Kidney epithelial cell (primary cell): Measurements from ENCODE around the gene IRGC. TPM values are rescaled to one million over a fixed set of nuclear protein-coding genes. Genes with fewer than 3 reads are reported as not detected.
A peak's percentile ranks its signal among the peaks of the same experiment; 100 is the strongest.

Experiments
- DNase-seq: peaks from one replicate; pipeline ENCODE4 v3.0.0-alpha.2; 2010; ENCODE audit warnings: low read depth
- H3K27me3 ChIP-seq: 2 replicates; pipeline ENCODE4 v1.6.0; 2011; ENCODE audit warnings: low read length; ENCODE audit not compliant: control insufficient read depth, insufficient read depth
- H3K36me3 ChIP-seq: 2 replicates; pipeline ENCODE4 v1.5.1; 2011; ENCODE audit warnings: low read length; ENCODE audit not compliant: control insufficient read depth, insufficient read depth
- H3K4me3 ChIP-seq: 2 replicates; pipeline ENCODE4 v1.5.1; 2011; ENCODE audit warnings: low read depth, mild to moderate bottlenecking, control low read depth, low read length
- total RNA-seq: library from RNA; depleted of rRNA; stranded (reverse); fragments of >200 nt; gene quantifications from 2 replicates; pipeline ENCODE4 v1.2.3, GENCODE V29; 2015
- TF ChIP-seq, protein P1 (sequence below): IDR thresholded peaks from 2 replicates; pipeline ENCODE4 v1.5.1; 2011; ENCODE audit warnings: mild to moderate bottlenecking, moderate library complexity, low read length, control low read depth, inconsistent platforms; ENCODE audit not compliant: insufficient read depth, poor library complexity, severe bottlenecking

Gene IRGC, protein sequence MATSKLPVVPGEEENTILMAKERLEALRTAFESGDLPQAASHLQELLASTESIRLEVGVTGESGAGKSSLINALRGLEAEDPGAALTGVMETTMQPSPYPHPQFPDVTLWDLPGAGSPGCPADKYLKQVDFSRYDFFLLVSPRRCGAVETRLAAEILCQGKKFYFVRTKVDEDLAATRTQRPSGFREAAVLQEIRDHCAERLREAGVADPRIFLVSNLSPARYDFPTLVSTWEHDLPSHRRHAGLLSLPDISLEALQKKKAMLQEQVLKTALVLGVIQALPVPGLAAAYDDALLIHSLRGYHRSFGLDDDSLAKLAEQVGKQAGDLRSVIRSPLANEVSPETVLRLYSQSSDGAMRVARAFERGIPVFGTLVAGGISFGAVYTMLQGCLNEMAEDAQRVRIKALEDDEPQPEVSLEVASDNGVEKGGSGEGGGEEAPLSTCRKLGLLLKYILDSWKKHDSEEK
- total RNA-seq, result not detected in 2 replicates

DNA sequence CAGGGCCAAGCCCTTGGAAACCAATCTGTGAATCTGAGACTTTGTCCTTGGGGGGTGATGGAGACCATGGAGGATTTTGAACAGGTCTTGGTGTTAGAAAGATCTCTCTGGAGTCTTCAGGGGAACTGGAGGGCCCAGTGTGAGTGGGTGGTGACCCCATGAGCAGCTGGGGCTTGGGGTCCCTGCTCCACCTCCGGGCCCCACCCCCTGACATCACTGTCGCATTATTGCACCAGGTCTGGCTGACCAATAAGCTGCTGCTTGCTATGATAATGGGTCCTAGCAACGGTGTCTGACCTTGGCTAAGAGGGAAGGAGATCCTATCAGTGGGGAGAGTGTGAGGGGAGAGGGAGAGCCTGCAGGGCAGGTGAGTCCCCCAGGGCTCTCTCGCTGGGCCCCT, at the start of gene IRGC:
Gene IRGC, plus strand, starts transcription at position 301 of the 400 bp plus-strand sequence. CDS start 2,483 bp downstream, outside the sequence.
- H3K36me3 ChIP-seq, result no peaks in the 10 kb centered on the region
- H3K4me3 ChIP-seq, result no peak within 1 kb of the TSS
- TF ChIP-seq, protein P1, sequence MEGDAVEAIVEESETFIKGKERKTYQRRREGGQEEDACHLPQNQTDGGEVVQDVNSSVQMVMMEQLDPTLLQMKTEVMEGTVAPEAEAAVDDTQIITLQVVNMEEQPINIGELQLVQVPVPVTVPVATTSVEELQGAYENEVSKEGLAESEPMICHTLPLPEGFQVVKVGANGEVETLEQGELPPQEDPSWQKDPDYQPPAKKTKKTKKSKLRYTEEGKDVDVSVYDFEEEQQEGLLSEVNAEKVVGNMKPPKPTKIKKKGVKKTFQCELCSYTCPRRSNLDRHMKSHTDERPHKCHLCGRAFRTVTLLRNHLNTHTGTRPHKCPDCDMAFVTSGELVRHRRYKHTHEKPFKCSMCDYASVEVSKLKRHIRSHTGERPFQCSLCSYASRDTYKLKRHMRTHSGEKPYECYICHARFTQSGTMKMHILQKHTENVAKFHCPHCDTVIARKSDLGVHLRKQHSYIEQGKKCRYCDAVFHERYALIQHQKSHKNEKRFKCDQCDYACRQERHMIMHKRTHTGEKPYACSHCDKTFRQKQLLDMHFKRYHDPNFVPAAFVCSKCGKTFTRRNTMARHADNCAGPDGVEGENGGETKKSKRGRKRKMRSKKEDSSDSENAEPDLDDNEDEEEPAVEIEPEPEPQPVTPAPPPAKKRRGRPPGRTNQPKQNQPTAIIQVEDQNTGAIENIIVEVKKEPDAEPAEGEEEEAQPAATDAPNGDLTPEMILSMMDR, result no peak
- no peak for DNase-seq
- no peaks in the 10 kb centered on the region for H3K27me3 ChIP-seq

DNA sequence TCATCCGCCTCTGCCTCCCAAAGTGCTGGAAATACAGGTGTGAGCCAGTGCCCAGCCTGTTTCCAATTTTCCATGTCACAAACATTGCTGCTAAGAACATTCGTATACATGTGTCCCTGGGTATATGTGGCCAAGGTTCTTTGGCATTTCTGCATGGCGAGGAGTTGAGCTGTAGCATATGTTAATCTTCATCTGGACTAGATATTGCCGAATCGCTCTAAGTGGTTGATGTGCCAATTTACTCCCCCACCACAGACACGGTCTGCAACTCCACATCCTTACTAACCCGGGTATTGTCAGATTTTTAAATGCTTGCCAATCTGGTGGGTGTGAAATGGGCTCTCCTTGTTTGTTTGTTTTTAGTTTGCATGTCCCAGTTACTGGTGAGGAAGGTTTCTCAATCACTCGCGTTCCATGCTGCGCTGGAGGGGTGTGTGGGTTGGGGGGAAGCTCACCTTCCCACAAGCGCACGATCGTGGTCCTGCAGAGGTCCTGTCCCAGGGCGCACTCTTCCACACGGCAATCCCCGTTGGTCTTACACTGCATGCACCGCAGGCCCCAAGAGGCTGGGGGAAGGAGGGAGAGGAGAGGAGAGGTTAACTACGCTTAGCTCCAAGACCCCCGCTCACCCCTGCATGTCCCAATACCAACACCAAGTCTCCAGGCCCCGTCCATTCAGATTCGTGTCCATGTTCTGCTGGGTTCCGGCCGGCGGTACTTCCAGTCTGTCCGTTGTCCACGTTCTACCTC, 48.6 kb upstream of the IRGC start:
- DNase-seq, result no peak
- Histone ChIP-seq H3K36me3 (peaks cover 6% of the 10 kb centered on the region), H3K27me3 (no peaks in the 10 kb centered on the region), H3K4me3 (peak overlapping the region; percentile 45)
- TF ChIP-seq, protein P1, result no peak

DNA sequence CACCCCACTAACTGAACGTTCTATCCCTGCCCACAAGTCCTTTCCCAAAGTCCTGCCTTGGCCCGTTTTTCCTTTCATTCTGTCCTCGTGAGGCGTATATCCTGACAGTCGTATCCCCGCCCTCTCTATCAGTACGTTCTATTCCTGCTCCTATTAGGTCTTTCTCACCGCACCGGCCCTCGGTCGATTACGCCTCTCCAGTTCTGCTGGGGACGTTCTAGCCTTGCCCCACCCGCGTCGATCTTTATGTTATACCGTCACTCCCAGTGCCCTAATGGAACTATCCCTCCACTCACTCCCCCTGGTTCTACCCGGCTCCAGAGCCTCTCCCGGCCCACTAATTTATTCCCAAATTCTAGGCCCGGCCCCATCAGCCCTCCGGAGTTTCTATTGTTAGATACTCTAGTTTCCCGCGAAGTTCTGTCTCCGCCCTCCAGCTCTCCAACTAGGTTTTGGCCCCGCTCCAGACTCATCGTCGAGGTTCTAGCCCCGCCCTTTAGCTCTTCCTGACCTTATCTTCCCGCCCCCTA, 47.9 kb upstream of the IRGC start:
- TF ChIP-seq, protein P1, result no peak
- no peak for DNase-seq
- peak overlapping the region; percentile 45 for H3K4me3 ChIP-seq
- H3K36me3 ChIP-seq, result peaks cover 6% of the 10 kb centered on the region
- no peaks in the 10 kb centered on the region for H3K27me3 ChIP-seq

DNA sequence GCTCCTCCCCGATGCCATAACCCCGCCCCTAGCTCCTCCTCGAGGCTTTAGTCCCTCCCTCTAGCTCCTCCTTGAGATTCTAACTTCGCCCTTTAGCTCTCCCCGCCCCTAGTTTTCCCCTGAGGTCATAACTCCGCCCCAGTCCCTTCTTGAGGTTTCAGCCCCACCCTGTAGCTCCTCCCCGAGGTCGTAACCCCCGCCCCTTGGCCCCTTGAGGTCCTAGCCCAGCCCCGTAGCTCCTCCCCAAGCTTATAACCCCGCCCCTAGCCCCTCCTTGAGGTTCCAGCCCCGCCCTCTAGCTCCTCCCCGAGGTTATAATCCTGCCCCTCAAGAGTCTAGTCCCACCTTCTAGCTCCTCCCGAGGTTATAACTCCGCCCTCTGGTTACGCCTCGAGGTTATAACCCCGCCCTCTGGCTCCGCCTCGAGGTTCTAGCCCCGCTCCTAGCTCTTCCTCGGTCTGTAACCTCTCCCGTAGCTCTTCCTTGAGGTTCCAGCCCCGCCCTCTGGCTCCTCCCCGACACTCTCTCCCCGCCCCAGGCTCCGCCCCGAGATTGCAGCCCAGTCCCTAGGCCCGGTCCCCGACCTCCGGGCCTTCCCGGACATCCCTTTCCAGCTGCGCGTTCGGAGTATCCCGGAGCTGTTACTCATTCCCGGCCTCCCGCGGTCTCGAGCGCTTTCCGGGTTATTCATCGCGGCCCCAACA, 47.3 kb upstream of the IRGC start:
- no peaks in the 10 kb centered on the region for H3K27me3 ChIP-seq
- DNase-seq, result peak; percentile 92
- TF ChIP-seq, protein P1, result no peak
- peak overlapping the region; percentile 80 for H3K4me3 ChIP-seq
- H3K36me3 ChIP-seq, result peaks cover 6% of the 10 kb centered on the region

DNA sequence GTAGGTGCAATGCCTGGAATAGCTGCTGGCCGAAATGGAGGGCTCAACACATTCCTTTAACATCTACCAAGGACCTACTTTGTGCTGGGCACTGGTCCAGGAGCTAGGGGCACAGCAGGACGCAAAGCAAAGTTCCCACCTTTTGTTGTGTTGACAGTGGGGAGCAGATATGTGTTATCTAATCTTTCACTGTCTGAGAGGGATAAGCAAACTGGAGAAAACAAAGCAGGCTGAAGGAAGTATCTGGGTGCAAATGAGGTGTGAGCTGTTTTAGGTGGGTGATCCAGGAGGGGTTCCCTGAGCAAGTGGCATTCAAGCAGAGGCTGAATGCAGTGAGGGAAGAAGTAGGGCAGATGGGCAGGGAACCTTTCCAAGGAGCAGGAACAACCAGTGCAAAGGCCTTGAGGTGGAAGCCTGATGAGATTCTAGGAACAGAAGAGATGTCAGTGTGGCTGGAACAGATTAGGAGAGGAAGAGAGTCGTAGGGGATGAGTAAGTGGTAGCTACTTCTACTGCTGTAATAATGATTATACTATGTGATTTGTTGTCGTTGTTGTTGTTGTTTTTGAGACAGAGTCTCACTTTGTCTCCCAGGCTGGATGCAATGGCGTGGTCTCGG, 43.7 kb upstream of the IRGC start:
- Histone ChIP-seq H3K36me3 (no peaks in the 10 kb centered on the region), H3K27me3 (no peaks in the 10 kb centered on the region), H3K4me3 (no peak overlapping the region)
- DNase-seq, result no peak
- TF ChIP-seq, protein P1, result no peak
